Peyer's patch (tissue), 4 donors: ENCODE data around the gene CMTM1. TPM values are rescaled to one million over a fixed set of nuclear protein-coding genes. Genes with fewer than 3 reads are reported as not detected.
A peak's percentile ranks its signal among the peaks of the same experiment; 100 is the strongest.

Experiments
- DNase-seq, 3 donors: peaks; one replicate each; pipeline ENCODE4 v3.0.0-alpha.2; 2017 to 2019
- H3K27ac ChIP-seq, 4 donors: fragments of 200-600 bp; sonication (generic); one replicate each; pipeline ENCODE4 v1.5.1; 2016 to 2019
- H3K27me3 ChIP-seq, 2 donors: fragments of 200-600 bp; sonication (generic); one replicate each; pipeline ENCODE4 v1.5.1; 2019
- H3K36me3 ChIP-seq, 3 donors: fragments of 200-600 bp; sonication (generic); one replicate each; pipeline ENCODE4 v1.5.1; 2016 to 2019
- H3K4me1 ChIP-seq, 4 donors: fragments of 200-600 bp; sonication (generic); one replicate each; pipeline ENCODE4 v1.5.1; 2016 to 2019
- H3K4me3 ChIP-seq, 4 donors: fragments of 200-600 bp; sonication (generic); 1 replicate in 3 of 4; 2 replicates in 1 of 4; pipeline ENCODE4 v1.5.1; 2016 to 2019; ENCODE audit warnings: mild to moderate bottlenecking in 1 of 4
- H3K9me3 ChIP-seq, 4 donors: fragments of 200-600 bp; sonication (generic); one replicate each; pipeline ENCODE4 v1.5.1; 2016 to 2019; ENCODE audit warnings: mild to moderate bottlenecking in 1 of 4
- CTCF ChIP-seq, 6 experiments: fragments of 450-650 bp in 4 of 6; fragments of 200-600 bp in 2 of 6; sonication (generic) in 1 of 6; IDR thresholded peaks; one replicate each; pipeline ENCODE4 v1.5.1; 2017 to 2019; ENCODE audit warnings: antibody characterized with exemption in 6 of 6, mild to moderate bottlenecking in 3 of 6, moderate library complexity in 1 of 6
- POLR2A ChIP-seq, 2 donors: fragments of 450-650 bp; IDR thresholded peaks; one replicate each; pipeline ENCODE4 v1.5.1; 2017; ENCODE audit warnings: antibody characterized with exemption in 2 of 2, mild to moderate bottlenecking in 2 of 2, moderate library complexity in 2 of 2
- total RNA-seq, 4 donors: library from RNA; depleted of rRNA; stranded (reverse); fragments of >200 nt; gene quantifications; one replicate each; pipeline ENCODE4 v1.1.0, GENCODE V29; 2016

The CMTM1 gene
- total RNA-seq, 4 donors from 2014 or later = 1.4 to 3.6 (median 2.1) TPM; not detected in 1

- Histone ChIP-seq H3K27ac (peak overlapping the region; percentile 50 to 80 (median 74)), H3K4me3 (no peak overlapping the region), H3K27me3 (no peaks in the 10 kb centered on the region), H3K9me3 (no peaks in the 10 kb centered on the region), H3K4me1 (peaks cover 17 to 75% (median 69%) of the 10 kb centered on the region in 4 donors), H3K36me3 (peaks cover 0 to 7% (median 0%) of the 10 kb centered on the region in 3 donors)
- peak in 1 of 3 donors; percentile 23 for DNase-seq
- no peak for TF ChIP-seq CTCF (IDR thresholded peaks at IDR 0.05)
- no peak for TF ChIP-seq POLR2A (IDR thresholded peaks at IDR 0.05)
Observed at GRCh38 chr16:66519482-66520373, 46.5 kb upstream of the CMTM1 start.

GRCh38 chr16:66520406-66521170 lies 45.7 kb upstream of the CMTM1 start:
- peak in 2 of 3 donors; percentile 34 to 53 for DNase-seq
- H3K36me3 ChIP-seq = peaks cover 0 to 8% (median 0%) of the 10 kb centered on the region in 3 donors
- peak overlapping the region; percentile 50 to 80 (median 74) for H3K27ac ChIP-seq
- H3K27me3 ChIP-seq = no peaks in the 10 kb centered on the region
- H3K9me3 ChIP-seq = no peaks in the 10 kb centered on the region
- TF ChIP-seq POLR2A (IDR thresholded peaks at IDR 0.05) (no peak), CTCF (IDR thresholded peaks at IDR 0.05) (no peak)
- no peak overlapping the region for H3K4me3 ChIP-seq
- H3K4me1 ChIP-seq = peaks cover 17 to 79% (median 69%) of the 10 kb centered on the region in 4 donors

- Histone ChIP-seq H3K4me3 (no peak overlapping the region), H3K36me3 (peaks cover 0 to 15% (median 0%) of the 10 kb centered on the region in 3 donors), H3K9me3 (no peaks in the 10 kb centered on the region), H3K27ac (peak overlapping the region; percentile 50 to 80 (median 74)), H3K4me1 (peaks cover 14 to 73% (median 62%) of the 10 kb centered on the region in 4 donors), H3K27me3 (no peaks in the 10 kb centered on the region)
- DNase-seq = peak in 1 of 3 donors; percentile 33
- no peak for TF ChIP-seq CTCF (IDR thresholded peaks at IDR 0.05)
- no peak for TF ChIP-seq POLR2A (IDR thresholded peaks at IDR 0.05)
Observed at GRCh38 chr16:66521252-66521713, 45.0 kb upstream of the CMTM1 start.

- Histone ChIP-seq H3K36me3 (peaks cover 0 to 23% (median 0%) of the 10 kb centered on the region in 3 donors), H3K27ac (peak overlapping the region; percentile 50 to 80 (median 74)), H3K27me3 (no peaks in the 10 kb centered on the region), H3K9me3 (no peaks in the 10 kb centered on the region), H3K4me1 (peaks cover 9 to 68% (median 57%) of the 10 kb centered on the region in 4 donors), H3K4me3 (no peak overlapping the region)
- no peak for TF ChIP-seq POLR2A (IDR thresholded peaks at IDR 0.05)
- no peak for TF ChIP-seq CTCF (IDR thresholded peaks at IDR 0.05)
- peak; percentile 58 to 93 (median 78) for DNase-seq
Observed at GRCh38 chr16:66521951-66522771, 44.1 kb upstream of the CMTM1 start.
